Esophagus muscularis mucosa (tissue), 3 donors: ENCODE results near the gene WFDC1.

ENCODE experiments used
- POLR2A ChIP-seq: fragments of 450-650 bp; IDR thresholded peaks from one replicate; pipeline ENCODE4 v1.6.1; 2017; ENCODE audit warnings: antibody characterized with exemption, moderate library complexity, mild to moderate bottlenecking, low read depth
- POLR2AphosphoS5 ChIP-seq, 2 donors: sonication (generic); formaldehyde crosslinking; IDR thresholded peaks; one replicate each; pipeline ENCODE4 v1.6.1; 2017; ENCODE audit warnings: antibody characterized with exemption in 2 of 2
- TF ChIP-seq, protein P1 (sequence below), 3 experiments: fragments of 200-600 bp in 2 of 3; fragments of 450-650 bp in 1 of 3; sonication (generic) in 2 of 3; IDR thresholded peaks; one replicate each; pipeline ENCODE4 v1.5.1; 2017 to 2019; ENCODE audit warnings: antibody characterized with exemption in 3 of 3, mild to moderate bottlenecking in 2 of 3, moderate library complexity in 1 of 3

DNA sequence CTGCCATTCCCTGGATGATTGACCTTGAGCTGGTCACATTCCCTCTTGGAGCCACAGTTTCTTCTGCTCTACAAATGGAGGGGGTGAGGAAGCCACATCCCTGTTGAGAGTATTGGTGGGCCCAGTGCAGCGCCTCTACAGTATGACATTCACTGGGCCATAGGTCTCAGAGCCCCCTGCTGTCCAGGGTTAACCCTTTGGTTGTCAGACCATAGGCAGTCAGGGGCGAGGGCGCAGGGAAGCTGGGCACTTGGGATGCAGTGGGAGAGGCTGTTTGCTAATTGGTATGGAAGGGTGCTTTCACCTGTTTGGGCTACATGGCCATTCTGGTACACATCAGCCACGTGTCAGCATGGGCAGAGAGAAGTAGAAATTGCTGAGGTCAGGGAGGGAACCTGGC is 27.3 kb upstream of the WFDC1 start:
- TF ChIP-seq, protein P1, sequence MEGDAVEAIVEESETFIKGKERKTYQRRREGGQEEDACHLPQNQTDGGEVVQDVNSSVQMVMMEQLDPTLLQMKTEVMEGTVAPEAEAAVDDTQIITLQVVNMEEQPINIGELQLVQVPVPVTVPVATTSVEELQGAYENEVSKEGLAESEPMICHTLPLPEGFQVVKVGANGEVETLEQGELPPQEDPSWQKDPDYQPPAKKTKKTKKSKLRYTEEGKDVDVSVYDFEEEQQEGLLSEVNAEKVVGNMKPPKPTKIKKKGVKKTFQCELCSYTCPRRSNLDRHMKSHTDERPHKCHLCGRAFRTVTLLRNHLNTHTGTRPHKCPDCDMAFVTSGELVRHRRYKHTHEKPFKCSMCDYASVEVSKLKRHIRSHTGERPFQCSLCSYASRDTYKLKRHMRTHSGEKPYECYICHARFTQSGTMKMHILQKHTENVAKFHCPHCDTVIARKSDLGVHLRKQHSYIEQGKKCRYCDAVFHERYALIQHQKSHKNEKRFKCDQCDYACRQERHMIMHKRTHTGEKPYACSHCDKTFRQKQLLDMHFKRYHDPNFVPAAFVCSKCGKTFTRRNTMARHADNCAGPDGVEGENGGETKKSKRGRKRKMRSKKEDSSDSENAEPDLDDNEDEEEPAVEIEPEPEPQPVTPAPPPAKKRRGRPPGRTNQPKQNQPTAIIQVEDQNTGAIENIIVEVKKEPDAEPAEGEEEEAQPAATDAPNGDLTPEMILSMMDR (IDR thresholded peaks at IDR 0.05) = no peak
- TF ChIP-seq POLR2A (no peak), POLR2AphosphoS5 (IDR thresholded peaks at IDR 0.05) (no peak)
